T-cell (primary cell): ENCODE data around the gene CDH13. TPM values are rescaled to one million over a fixed set of nuclear protein-coding genes. Genes with fewer than 3 reads are reported as not detected.

Experiments used
- ATAC-seq, 4 experiments: fragments of 200-7000 bp in 3 of 4; fragments of 150-1000 bp in 1 of 4; cut with Tn5 transposase; replicated peaks in 1 of 4; 1 replicate in 3 of 4; 2 replicates in 1 of 4; pipeline ENCODE4 v1.10.0; 2021; ENCODE audit warnings: moderate library complexity in 3 of 4, mild to moderate bottlenecking in 2 of 4, moderate number of reproducible peaks in 1 of 4
- CTCF ChIA-PET, 2 donors: fragments of 300-600 bp; sonication (Branson Sonifier 250); formaldehyde crosslinking; loops; one replicate each; lab custom pipeline; 2022; ENCODE audit warnings: antibody characterized with exemption in 2 of 2; lab: Charles Lee
- POLR2A ChIA-PET, 2 donors: fragments of 300-600 bp; sonication (Branson Sonifier 250); formaldehyde crosslinking; loops; one replicate each; lab custom pipeline; 2022; ENCODE audit warnings: antibody characterized with exemption in 2 of 2; lab: Charles Lee
- DNase-seq, 35 experiments: peaks; one replicate each; pipeline versions ENCODE4 v3.0.0 to v3.0.0-alpha.2; 2013 to 2023
- H3K27ac ChIP-seq: one replicate; pipeline ENCODE4 v1.5.1; 2013; ENCODE audit warnings: low read length
- H3K27me3 ChIP-seq, 2 experiments: replicated peaks in 1 of 2; 1 replicate in 1 of 2; 2 replicates in 1 of 2; pipeline versions ENCODE4 v1.6.1 to v1.7.0; 2013; ENCODE audit warnings: low read length in 1 of 2, mixed read lengths in 1 of 2; ENCODE audit not compliant: control insufficient read depth in 2 of 2, insufficient read depth in 2 of 2; ENCODE audit errors: extremely low read depth in 1 of 2
- H3K36me3 ChIP-seq, 2 donors: 1 replicate in 1 of 2; 2 replicates in 1 of 2; pipeline versions ENCODE4 v1.6.1 to v1.7.0; 2013; ENCODE audit warnings: low read length in 1 of 2; ENCODE audit not compliant: control insufficient read depth in 2 of 2, insufficient read depth in 1 of 2; ENCODE audit errors: extremely low read depth in 1 of 2
- H3K4me1 ChIP-seq, 2 experiments: 1 replicate in 1 of 2; 2 replicates in 1 of 2; pipeline versions ENCODE4 v1.6.1 to v1.7.0; 2013; ENCODE audit warnings: low read length in 2 of 2, mixed read lengths in 1 of 2; ENCODE audit not compliant: insufficient read depth in 2 of 2, control insufficient read depth in 1 of 2; ENCODE audit errors: extremely low read depth in 1 of 2
- H3K4me3 ChIP-seq, 2 donors: 1 replicate in 1 of 2; 2 replicates in 1 of 2; pipeline versions ENCODE4 v1.5.1 to v1.7.0; 2013; ENCODE audit warnings: mild to moderate bottlenecking in 2 of 2, low read length in 1 of 2, moderate library complexity in 1 of 2; ENCODE audit not compliant: control insufficient read depth in 1 of 2; ENCODE audit errors: extremely low read depth in 1 of 2
- H3K9me3 ChIP-seq: 2 replicates; pipeline ENCODE4 v1.7.0; 2013
- H3K27ac Mint-ChIP-seq, 2 donors: one replicate each; pipeline ENCODE4 v1.8.0; 2020 to 2021; ENCODE audit warnings: mild to moderate bottlenecking in 2 of 2, mixed read lengths in 2 of 2
- H3K27me3 Mint-ChIP-seq, 2 donors: one replicate each; pipeline ENCODE4 v1.8.0; 2021 to 2022; ENCODE audit warnings: mixed read lengths in 2 of 2
- H3K36me3 Mint-ChIP-seq: one replicate; pipeline ENCODE4 v1.8.0; 2021; ENCODE audit warnings: mixed read lengths
- H3K4me1 Mint-ChIP-seq, 3 donors: one replicate each; pipeline ENCODE4 v1.8.0; 2020 to 2022; ENCODE audit warnings: mixed read lengths in 3 of 3, mild to moderate bottlenecking in 1 of 3
- H3K4me3 Mint-ChIP-seq, 3 donors: one replicate each; pipeline ENCODE4 v1.8.0; 2020 to 2022; ENCODE audit warnings: mild to moderate bottlenecking in 3 of 3, mixed read lengths in 3 of 3, moderate library complexity in 3 of 3
- H3K9me3 Mint-ChIP-seq, 3 donors: one replicate each; pipeline ENCODE4 v1.8.0; 2020 to 2022; ENCODE audit warnings: mixed read lengths in 3 of 3
- WGBS: methylation state at CpG from one replicate; pipeline ENCODE4 v1.1.5; 2013; ENCODE audit warnings: missing lambda C conversion rate; ENCODE audit not compliant: insufficient coverage; 5-methylcytosine and 5-hydroxymethylcytosine counted together
- total RNA-seq, 35 experiments: library from RNA in 6 of 35; stranded (reverse) in 6 of 35; fragments of 120-200 nt in 1 of 35; gene quantifications; one replicate each; pipeline versions ENCODE4 v1.2.1 to v1.2.4 and lab custom pipeline; 2013 to 2026

CDH13 gene
- total RNA-seq, 5 donors from 2014 or later (not counting 1 experiment from before 2014, with no cell fraction given) = not detected

DNA sequence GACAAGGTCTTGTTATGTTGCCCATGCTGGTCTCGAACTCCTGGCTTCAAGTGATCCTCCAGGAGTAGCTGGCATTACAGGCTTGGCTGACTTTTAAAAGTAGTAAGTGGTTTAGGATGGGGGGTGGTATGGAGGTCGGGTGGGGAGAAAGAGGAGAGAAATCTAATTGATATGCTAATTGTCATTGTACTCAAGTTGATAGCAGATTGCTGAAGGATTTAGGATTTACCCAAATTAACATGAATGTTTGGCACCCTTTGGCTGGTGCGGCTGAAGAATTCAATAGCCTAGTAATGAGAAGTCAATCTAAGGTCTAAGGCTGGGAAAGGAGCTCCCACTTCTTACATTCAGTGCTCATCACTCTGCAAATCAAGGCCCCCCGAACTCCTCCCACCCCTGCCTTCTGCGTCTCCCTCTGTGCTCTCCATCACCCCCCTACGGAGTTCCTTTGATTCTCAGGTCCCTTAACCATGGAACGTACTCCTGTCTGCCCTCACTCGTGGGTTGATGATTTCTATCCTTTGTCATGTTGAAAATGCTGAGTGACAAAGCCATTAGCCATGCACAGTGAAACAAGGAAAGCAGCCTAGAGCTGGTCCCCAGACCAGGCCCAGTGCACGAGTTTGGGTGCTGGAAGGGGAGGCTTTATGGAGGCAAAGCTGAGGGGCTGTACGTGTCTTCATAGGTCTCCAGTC lies 17.3 kb downstream of the CDH13 start:
- Histone ChIP-seq H3K9me3 (no peaks in the 10 kb centered on the region), H3K4me1 (peaks cover 0 to 3% of the 10 kb centered on the region in 2 experiments), H3K27me3 (no peaks in the 10 kb centered on the region), H3K4me3 (no peak overlapping the region), H3K36me3 (no peaks in the 10 kb centered on the region), H3K27ac (no peak overlapping the region)
- Mint-ChIP-seq H3K4me1 (peaks cover 0 to 14% (median 9%) of the 10 kb centered on the region in 3 donors), H3K9me3 (no peaks in the 10 kb centered on the region), H3K27ac (no peak overlapping the region), H3K36me3 (no peaks in the 10 kb centered on the region), H3K27me3 (peaks cover 2 to 5% of the 10 kb centered on the region in 2 donors), H3K4me3 (no peak overlapping the region)
- DNase-seq = no peak
- no peak for ATAC-seq
- 63% methylated on average over 5 of the region's 10 CpGs for WGBS
- ChIA-PET POLR2A (no interaction called here), CTCF (interaction anchor here in 1 of 2 donors (4.8 kb wide), 1 partner anchor 10 kb away, joined by 46 read pairs; no protein-coding TSS in a partner anchor)

DNA sequence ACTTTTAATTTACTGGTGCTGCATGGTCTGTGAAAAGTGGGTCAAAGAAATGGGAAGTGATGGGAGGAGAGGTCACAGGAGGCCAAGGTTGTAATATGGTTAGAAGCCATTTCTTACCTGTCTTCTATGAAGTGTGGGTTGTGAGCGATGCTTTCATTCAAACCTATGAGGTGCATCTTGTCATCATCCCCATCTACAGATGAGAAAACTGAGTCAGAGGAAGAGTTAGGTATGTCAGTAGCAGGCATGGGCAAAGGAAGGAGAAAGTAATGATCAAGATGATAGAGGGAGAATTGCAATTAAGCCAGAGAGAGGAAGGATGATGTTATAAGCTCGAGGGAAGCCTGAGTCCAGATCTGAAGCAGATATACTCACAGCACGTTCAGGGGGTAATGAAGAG lies 19.7 kb downstream of the CDH13 start:
- WGBS = 70% methylated on average over 2 of the region's 3 CpGs
- no peaks in the 10 kb centered on the region for H3K9me3 Mint-ChIP-seq
- H3K27ac Mint-ChIP-seq = no peak overlapping the region
- Histone ChIP-seq H3K9me3 (no peaks in the 10 kb centered on the region), H3K4me3 (no peak overlapping the region), H3K4me1 (peaks cover 6 to 22% of the 10 kb centered on the region in 2 experiments), H3K27ac (no peak overlapping the region), H3K27me3 (no peaks in the 10 kb centered on the region), H3K36me3 (no peaks in the 10 kb centered on the region)
- DNase-seq (no peak), ATAC-seq (no peak)
- no peak overlapping the region for H3K4me3 Mint-ChIP-seq
- no peaks in the 10 kb centered on the region for H3K27me3 Mint-ChIP-seq
- peaks cover 14 to 35% (median 27%) of the 10 kb centered on the region in 3 donors for H3K4me1 Mint-ChIP-seq
- CTCF ChIA-PET = no interaction called here
- H3K36me3 Mint-ChIP-seq = no peaks in the 10 kb centered on the region
- POLR2A ChIA-PET = no interaction called here

DNA sequence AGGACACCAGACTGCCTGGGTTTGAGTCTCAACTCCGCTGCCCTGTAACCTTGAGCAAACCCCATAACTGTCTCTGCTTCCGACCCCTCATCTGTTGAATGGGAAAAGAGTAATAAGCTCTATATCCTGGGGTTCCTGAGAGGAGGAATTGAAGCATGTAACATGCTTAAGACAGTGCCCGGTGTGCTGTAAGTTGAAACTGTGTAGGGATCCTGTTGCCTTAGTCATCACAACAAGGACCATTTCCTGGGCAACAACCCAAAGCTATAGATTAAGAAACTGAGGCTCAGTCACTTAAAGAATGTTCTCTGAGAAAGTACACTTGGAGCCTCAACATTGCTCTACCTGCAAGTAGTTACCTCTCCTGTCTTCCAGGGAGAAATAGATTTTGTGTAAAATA lies 23.0 kb downstream of the CDH13 start:
- Mint-ChIP-seq H3K4me1 (peaks cover 45 to 65% (median 58%) of the 10 kb centered on the region in 3 donors), H3K27ac (no peak overlapping the region), H3K4me3 (no peak overlapping the region), H3K9me3 (no peaks in the 10 kb centered on the region), H3K36me3 (no peaks in the 10 kb centered on the region), H3K27me3 (no peaks in the 10 kb centered on the region)
- WGBS = no CpG with 5 or more reads among the region's 3 CpGs
- no peaks in the 10 kb centered on the region for H3K9me3 ChIP-seq
- DNase-seq (no peak), ATAC-seq (no peak)
- no peak overlapping the region for H3K4me3 ChIP-seq
- H3K27me3 ChIP-seq = no peaks in the 10 kb centered on the region
- peaks cover 14 to 52% of the 10 kb centered on the region in 2 experiments for H3K4me1 ChIP-seq
- H3K36me3 ChIP-seq = no peaks in the 10 kb centered on the region
- CTCF ChIA-PET = no interaction called here
- H3K27ac ChIP-seq = no peak overlapping the region
- POLR2A ChIA-PET = no interaction called here

DNA sequence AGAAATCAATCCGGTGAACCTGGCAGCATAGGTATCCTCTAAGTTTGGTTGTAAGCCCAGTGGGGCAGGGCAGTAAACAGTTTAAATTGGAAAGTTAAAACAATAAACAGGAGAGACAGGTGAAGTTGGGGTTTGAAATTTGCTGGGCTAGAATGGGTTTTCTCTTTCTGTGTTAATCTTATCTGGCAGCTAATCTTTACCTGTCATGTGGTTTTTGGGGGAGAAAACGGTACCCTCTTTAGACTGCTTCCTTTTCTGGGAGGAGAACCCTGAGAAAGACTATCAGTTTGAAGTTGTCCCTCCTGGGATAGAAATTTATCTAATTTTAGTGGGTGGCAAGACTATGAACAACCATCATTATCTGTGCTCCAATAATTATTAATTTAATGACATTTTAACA lies 24.0 kb downstream of the CDH13 start:
- peak overlapping the region in 1 of 3 donors; percentile 11 for H3K4me3 Mint-ChIP-seq
- peaks cover 56 to 75% (median 69%) of the 10 kb centered on the region in 3 donors for H3K4me1 Mint-ChIP-seq
- H3K27me3 Mint-ChIP-seq = no peaks in the 10 kb centered on the region
- H3K36me3 Mint-ChIP-seq = no peaks in the 10 kb centered on the region
- CTCF ChIA-PET = no interaction called here
- Histone ChIP-seq H3K27ac (peak overlapping the region; percentile 27), H3K4me3 (no peak overlapping the region), H3K9me3 (no peaks in the 10 kb centered on the region), H3K4me1 (peaks cover 20 to 63% of the 10 kb centered on the region in 2 experiments), H3K27me3 (no peaks in the 10 kb centered on the region), H3K36me3 (no peaks in the 10 kb centered on the region)
- ATAC-seq (no peak), DNase-seq (peak in 1 of 35 experiments; percentile 46)
- H3K9me3 Mint-ChIP-seq = no peaks in the 10 kb centered on the region
- POLR2A ChIA-PET = no interaction called here
- 100% methylated on average over 1 of the region's 2 CpGs for WGBS
- peak overlapping the region in 1 of 2 donors; percentile 64 for H3K27ac Mint-ChIP-seq

DNA sequence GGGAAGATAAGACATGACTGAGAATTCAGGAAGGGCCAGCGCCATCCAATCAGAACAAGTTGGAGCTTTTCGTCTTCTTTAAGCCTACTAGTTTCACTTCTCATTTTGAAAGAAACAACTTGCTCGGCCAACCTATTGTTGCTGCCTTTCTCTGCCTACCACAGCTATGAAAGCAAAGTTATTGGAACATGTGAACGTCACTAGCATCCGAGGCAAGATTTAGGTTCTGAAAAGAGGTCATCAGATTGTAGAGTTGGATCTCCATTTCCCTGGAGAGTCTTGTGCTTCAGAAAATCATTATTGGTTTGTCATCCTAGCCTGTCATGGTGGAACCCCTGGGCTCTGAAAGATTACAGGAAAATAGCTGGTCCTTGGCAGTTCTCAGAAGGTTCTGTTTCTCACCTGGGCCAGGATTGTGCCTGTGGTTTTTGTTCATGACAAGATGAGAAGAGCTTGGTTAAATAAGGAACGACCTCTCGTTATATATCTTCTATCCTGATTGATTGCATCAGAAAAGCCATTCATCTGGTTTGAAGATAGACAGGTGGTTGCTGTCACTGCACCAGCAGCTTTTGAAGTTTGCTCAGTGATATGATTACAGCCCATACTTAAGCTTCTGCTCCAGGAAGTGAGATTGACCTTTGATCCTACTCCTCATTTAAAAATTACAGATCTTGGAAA lies 25.3 kb downstream of the CDH13 start:
- no peaks in the 10 kb centered on the region for H3K9me3 Mint-ChIP-seq
- H3K9me3 ChIP-seq = no peaks in the 10 kb centered on the region
- POLR2A ChIA-PET = interaction anchor here (0.5 to 0.7 kb wide), 3 partner anchors 9 to 1036 kb away, joined by 3 to 11 read pairs (median 3); no protein-coding TSS in a partner anchor
- peak overlapping the region; percentile 42 to 65 (median 44) for H3K4me3 Mint-ChIP-seq
- no peaks in the 10 kb centered on the region for H3K27me3 ChIP-seq
- H3K4me1 ChIP-seq = peaks cover 27 to 72% of the 10 kb centered on the region in 2 experiments
- CTCF ChIA-PET = interaction anchor here in 1 of 2 donors (1.3 to 5.9 kb wide), 2 partner anchors 10 to 15 kb away, joined by 3 to 46 read pairs; no protein-coding TSS in a partner anchor
- DNase-seq (peak in 1 of 35 experiments; percentile 61), ATAC-seq (peak in 1 of 4 experiments; percentile 10)
- no peaks in the 10 kb centered on the region for H3K27me3 Mint-ChIP-seq
- H3K4me1 Mint-ChIP-seq = peaks cover 67 to 83% (median 80%) of the 10 kb centered on the region in 3 donors
- peak overlapping the region; percentile 85 to 95 for H3K27ac Mint-ChIP-seq
- no peaks in the 10 kb centered on the region for H3K36me3 ChIP-seq
- H3K27ac ChIP-seq = peak overlapping the region; percentile 76
- no peaks in the 10 kb centered on the region for H3K36me3 Mint-ChIP-seq
- WGBS = 46% methylated on average over 5 of the region's 7 CpGs
- H3K4me3 ChIP-seq = no peak overlapping the region

DNA sequence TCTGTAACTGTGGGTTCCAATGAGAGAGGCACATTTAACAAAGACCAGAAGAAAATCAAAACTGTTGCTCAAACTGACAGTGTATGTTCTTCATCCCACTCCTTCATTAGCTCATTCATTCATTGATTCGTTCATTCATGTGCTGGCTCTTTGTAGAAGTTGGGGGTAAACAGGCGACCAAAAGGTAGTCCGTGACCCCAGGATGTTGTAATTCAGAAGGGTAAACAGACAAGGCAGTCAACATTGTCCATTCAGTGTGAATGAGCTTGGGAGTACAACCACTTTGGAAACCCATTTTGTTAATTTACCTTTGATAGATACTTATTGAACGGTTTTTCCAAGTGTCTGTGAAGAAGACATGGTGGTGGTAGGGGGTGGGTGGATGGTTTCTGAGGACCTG lies 26.1 kb downstream of the CDH13 start:
- H3K27ac ChIP-seq = peak overlapping the region; percentile 76
- H3K36me3 ChIP-seq = no peaks in the 10 kb centered on the region
- CTCF ChIA-PET = interaction anchor here in 1 of 2 donors (1.3 to 5.9 kb wide), 2 partner anchors 11 to 16 kb away, joined by 3 to 46 read pairs; no protein-coding TSS in a partner anchor
- Mint-ChIP-seq H3K4me3 (peak overlapping the region in 1 of 3 donors; percentile 65), H3K27me3 (no peaks in the 10 kb centered on the region), H3K27ac (peak overlapping the region; percentile 85 to 95), H3K36me3 (no peaks in the 10 kb centered on the region), H3K4me1 (peaks cover 70 to 89% (median 83%) of the 10 kb centered on the region in 3 donors), H3K9me3 (no peaks in the 10 kb centered on the region)
- WGBS = 86% methylated on average over 2 of the region's 4 CpGs
- POLR2A ChIA-PET = no interaction called here
- H3K4me3 ChIP-seq = no peak overlapping the region
- H3K27me3 ChIP-seq = no peaks in the 10 kb centered on the region
- ATAC-seq (no peak), DNase-seq (no peak)
- H3K4me1 ChIP-seq = peaks cover 27 to 74% of the 10 kb centered on the region in 2 experiments
- H3K9me3 ChIP-seq = no peaks in the 10 kb centered on the region
